GM13976 (cell line): ENCODE data around the gene PIEZO2.

Source experiments
- DNase-seq: peaks from one replicate; pipeline ENCODE4 v3.0.0; 2012; ENCODE audit warnings: low spot score
- CTCF ChIP-seq: IDR thresholded peaks from 2 replicates; pipeline ENCODE4 v1.5.1; 2012; ENCODE audit warnings: borderline replicate concordance, mild to moderate bottlenecking; ENCODE audit not compliant: insufficient read depth; ENCODE audit errors: extremely low read depth, missing control alignments, control extremely low read depth
- in situ Hi-C: fragments of 300-500 bp; cut with MboI; formaldehyde crosslinking; loops from one replicate; pipeline ENCODE4 v1.12.0; 2022; ENCODE audit warnings: low sequenced_read_pairs, mixed read lengths, inconsistent platforms; ENCODE audit not compliant: unreplicated experiment

PIEZO2 gene

GRCh38 chr18:10872304-10872703 lies 277.1 kb downstream of the PIEZO2 start:
- DNase-seq, result no peak
- in situ Hi-C loops, result no loop called here

GRCh38 chr18:10864722-10865121 lies 284.6 kb downstream of the PIEZO2 start:
- no peak for DNase-seq
- in situ Hi-C loops, result no loop called here
- TF ChIP-seq CTCF, result no peak

More at GRCh38 chr18:10872304-10872703, 277.1 kb downstream of the PIEZO2 start:
- no peak for TF ChIP-seq CTCF

GRCh38 chr18:10863026-10863425 lies 286.3 kb downstream of the PIEZO2 start:
- DNase-seq, result no peak
- in situ Hi-C loops, result no loop called here
- TF ChIP-seq CTCF, result no peak

- DNase-seq, result no peak
- in situ Hi-C loops, result no loop called here
Measured at GRCh38 chr18:10860928-10861327, 288.4 kb downstream of the PIEZO2 start.

GRCh38 chr18:10860382-10860781 lies 289.0 kb downstream of the PIEZO2 start:
- no peak for TF ChIP-seq CTCF
- DNase-seq, result no peak
- in situ Hi-C loops, result no loop called here

More at GRCh38 chr18:10860928-10861327, 288.4 kb downstream of the PIEZO2 start:
- no peak for TF ChIP-seq CTCF

- no peak for TF ChIP-seq CTCF
- in situ Hi-C loops, result loop anchor here (10.0 kb wide), 1 partner anchor 296 kb away; no protein-coding TSS in a partner anchor
- DNase-seq, result no peak
Measured at GRCh38 chr18:10858477-10858876, 290.9 kb downstream of the PIEZO2 start.
